HG03066 (cell line): ENCODE measurements around the gene LPA.

Source experiments
- ATAC-seq: cut with Tn5 transposase; IDR thresholded peaks from one replicate; pipeline ENCODE4 v1.9.1; 2021; ENCODE audit warnings: low read depth; ENCODE audit not compliant: unreplicated experiment

Gene LPA

DNA sequence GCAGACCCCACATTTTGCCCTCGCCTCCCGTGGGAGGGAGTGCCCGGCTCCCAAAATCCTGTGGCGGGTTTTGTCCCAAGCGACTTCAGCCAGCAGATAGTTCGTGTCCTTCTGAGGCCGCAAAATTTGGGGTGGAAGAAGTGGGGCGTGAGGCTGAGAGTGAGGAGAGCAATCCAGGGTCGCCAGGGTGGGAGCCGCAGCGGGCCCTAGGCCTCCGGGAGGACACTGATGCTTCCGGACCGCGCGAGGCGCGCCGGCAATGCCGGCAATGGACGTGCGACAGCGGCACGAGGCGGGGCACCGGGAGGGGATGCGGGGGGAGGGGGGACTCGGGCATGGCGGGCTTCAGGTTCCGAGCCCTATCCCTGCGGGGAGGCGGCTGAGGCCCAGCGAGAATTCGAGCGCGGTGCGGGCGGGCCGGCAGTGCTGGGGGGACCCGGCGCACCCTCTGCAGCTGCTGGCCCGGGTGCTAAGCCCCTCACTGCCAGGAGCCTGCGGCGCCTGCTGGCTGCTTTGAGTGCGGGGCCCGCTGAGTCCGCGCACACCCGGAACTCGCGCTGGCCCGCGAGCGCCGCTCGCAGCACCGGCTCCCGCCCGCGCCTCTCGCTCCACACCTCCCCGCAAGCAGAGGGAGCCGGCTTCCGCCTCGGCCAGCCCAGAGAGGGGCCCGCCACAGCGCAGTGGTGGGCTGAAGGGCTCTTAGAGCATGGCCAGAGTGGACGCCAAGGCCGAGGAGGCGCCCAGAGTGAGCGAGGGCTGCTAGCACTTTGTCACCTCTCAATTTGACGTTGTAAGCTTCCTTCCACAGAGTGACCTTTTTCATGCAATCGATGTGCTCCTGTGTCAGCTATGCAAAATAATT, 143.8 kb downstream of the LPA start:
- ATAC-seq = peak; percentile 61

DNA sequence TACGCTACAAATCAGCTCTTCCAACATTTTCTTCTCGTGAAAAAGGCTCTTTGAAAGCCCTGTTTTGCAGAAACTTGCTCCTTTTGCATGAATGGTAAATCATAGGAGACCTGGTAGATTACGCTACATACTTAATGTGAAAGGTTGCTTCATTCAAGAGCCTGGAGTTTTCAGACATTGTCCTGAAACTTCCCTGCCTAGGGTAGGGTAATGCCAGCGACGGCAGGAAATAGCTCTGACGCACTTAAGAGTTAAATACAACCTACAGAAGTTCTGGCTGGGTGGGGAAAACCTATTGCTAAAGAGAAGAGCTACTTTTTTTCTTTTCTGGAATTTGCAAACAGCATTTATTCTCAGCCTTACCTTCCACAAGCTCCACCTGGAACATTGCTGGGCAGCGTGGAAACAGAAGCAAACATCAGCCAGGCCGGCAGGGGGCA, 144.5 kb downstream of the LPA start:
- ATAC-seq = peak; percentile 85

DNA sequence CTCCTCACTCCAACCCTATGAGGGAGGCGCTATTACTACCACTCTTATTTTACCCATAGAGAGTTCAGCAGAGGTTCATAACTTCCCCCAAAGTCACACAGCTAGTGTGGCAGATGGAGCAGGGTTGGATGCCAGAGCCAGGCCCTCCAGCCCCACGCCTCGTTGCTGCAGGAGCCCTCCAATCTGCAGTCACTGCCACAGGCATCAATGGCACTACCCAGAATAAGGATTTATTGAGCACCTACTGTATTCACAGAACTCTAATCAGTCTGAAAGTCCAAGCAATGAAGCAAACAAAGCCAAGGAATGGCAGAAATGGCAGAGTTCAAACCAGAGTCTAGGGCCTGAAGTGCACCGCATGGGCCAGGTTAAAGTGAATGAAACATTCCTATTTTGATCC, 144.9 kb downstream of the LPA start:
- no peak for ATAC-seq

DNA sequence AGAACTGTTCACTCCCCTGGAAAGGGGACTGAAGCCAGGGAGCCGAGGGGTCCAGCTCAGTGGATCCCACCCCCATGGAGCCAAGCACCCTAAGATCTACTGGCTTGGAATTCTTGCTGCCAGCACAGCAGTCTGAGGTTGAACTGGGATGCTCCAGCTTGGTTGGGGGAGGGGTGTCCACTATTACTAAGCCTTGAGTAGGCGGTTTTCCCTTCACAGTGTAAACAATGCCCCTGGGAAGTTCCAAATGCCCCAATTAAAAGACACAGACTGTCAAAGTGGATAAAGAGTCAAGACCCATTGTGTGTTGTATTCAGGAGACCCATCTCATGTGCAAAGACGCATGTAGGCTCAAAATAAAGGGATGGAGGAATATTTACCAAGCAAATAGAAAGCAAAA, 150.2 kb downstream of the LPA start:
- no peak for ATAC-seq

DNA sequence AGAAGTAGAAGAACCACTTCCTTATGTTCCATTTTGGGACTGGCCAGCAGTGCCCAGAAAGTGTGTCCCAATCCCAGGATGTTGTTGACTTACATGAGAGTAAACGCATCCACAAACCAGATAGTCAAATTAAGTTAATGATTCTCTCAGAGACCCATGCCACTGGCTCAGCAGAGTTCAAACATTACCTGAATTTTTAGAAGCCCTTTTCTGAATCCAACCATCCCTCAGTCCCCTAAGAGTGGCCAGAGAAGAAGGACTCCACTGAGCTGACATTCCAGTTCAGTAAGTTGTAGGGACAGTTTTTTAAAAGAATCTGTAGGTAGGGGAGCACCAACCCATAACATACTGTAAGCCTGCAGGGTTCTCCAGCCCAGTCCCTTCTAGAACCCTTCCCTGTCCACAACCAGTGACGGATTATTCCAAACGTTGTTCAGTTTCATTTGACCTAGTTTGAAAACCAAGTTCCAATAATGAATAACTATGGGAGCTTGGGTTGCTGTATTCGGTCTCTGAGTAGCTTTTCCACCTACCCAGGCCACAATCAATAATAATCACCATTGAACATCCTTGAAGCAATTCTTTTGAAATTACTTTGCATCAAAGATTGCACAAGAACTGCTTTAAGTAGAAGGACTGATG, 153.0 kb downstream of the LPA start:
- ATAC-seq = no peak

DNA sequence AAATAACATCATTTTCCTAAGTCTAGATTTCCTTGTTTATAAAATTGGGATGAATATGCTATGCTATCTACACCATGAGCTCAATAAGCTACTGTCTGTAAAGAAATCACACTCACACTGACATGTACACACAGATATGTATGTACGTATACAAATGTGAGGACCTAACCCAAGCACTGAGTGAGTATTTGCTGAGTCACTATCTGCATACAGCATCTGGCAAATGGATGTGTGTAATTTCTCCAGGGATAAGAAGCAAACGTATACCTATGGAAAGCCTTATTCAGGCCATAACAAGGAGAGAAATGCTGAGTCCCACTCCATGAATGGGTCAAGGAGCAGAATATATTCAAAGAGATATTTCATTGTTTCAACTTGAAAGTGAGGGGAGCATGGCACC, 153.9 kb downstream of the LPA start:
- ATAC-seq = no peak

DNA sequence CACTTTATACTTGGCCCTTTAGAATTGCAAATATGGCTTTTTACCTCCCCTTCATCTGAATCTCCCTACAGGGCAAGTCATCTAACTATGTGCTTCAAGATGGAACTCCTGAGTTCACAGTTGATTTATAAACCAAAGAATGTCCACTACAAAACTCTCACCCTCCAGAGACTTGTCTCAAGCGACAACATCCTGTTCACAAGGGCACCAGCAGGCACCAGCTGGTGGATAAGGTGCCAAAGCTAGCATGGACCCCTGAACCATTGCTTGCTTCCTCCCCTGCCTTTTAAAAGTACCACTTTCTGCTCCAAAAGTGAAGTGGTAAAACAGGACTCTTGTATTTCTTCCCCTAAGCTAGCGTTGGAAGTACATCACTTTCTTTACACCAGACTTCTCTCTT, 154.5 kb downstream of the LPA start:
- ATAC-seq = no peak

DNA sequence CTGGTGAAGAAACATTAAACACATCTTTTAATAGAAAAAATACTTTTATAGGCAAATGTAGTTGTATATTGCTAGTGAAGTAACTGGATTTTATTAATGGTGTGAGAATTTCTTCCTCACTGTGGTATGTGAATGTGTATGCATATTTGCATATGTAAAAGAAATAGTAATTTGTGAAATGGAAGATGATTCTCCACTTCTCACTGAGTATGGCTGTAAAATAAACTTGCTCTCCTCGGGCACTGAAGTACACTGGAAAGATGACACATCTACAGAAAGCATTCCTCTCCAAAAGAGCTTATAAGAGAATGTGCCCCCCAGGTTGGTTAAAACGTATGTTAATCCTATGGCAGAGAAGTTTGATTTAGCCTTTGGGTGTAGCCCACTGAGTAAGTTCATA, 155.5 kb downstream of the LPA start:
- no peak for ATAC-seq

DNA sequence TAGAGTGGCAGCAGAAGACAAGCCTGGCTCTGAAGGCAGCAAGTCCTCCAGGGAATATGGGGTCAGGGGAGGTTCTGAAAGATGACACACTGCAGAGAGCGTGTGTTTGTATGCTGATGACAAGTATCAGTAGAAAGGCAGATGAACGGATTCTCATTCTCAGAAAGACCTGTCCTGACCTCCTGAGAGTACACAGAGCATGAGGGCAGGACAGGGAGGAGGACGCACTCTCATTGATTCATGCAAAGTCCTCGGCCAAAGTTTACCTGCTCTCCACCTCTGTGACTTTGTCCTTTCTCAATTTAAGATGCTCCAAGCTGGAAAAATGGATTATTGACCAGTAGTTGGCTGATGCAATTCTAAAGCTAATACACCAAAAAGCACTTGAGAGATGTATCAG, 156.7 kb downstream of the LPA start:
- no peak for ATAC-seq

DNA sequence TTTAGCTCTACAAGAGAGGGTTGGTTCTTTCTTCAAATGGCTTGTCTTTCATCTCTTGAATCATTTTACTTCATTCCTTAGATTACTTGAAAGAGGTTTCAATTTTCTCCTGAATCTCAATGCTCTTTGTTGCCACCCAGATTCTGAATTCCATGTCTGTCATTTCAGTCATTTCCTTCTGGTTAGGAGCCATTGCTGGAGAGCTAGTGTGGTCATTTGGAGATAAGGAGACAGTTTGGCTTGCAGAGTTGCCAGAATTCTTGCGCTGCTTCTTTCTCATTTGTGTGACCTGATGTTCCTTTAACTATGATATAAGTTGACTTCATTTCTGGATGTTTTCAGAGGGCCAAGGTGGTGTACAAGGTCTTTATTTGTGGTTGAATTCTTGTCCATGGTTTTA, 158.1 kb downstream of the LPA start:
- no peak for ATAC-seq

DNA sequence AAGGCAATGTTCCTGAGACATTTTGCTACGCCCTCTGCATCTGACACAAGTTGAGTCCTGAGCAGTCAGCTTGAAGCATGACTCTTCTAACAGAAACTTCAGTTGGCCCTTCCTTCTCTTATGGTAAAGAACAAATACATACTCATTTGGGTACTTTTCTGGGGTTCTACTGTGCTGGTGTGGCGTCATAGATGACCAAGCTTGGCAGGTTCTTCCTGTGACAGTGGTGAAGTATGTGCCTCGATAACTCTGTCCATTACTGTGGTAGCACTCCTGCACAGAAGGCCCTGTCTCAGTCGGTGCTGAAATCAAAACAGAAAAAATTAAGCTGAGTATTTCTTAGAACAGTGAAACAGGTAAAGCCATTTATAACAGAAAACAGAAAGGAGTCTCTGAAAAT, 163.4 kb downstream of the LPA start:
- no peak for ATAC-seq

DNA sequence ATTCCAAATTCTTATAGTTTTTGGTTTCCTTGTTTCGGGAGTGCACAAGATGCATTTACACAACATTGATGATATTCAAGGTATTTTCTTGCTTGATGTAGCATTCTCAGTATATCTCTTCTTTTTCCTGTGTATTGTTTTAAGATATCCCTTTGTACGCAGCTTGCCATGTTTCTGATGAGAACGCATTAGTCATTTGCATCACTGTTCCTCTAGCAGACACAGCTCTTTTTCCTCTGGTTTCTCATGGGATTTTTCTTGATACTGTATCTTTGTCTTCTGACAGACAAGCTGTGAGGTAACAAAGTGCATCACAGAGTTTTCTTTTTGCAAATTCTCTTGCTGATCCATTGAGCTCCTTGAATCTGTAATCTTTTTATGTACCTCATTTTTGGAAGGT, 169.5 kb downstream of the LPA start:
- no peak for ATAC-seq

DNA sequence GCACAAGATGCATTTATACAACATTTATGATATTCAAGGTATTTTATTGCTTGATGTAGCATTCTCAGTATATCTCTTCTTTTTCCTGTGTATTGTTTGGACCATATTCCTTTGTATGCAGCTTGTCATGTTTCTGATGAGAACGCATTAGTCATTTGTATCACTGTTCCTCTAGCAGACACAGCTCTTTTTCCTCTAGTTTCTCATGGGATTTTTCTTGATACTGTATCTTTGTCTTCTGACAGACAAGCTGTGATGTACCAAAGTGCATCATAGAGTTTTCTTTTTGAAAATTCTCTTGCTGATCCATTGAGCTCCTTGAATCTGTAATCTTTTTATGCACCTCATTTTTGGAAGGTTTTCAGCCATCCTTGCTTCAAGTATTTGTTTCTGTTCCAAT, 175.0 kb downstream of the LPA start:
- ATAC-seq = no peak

DNA sequence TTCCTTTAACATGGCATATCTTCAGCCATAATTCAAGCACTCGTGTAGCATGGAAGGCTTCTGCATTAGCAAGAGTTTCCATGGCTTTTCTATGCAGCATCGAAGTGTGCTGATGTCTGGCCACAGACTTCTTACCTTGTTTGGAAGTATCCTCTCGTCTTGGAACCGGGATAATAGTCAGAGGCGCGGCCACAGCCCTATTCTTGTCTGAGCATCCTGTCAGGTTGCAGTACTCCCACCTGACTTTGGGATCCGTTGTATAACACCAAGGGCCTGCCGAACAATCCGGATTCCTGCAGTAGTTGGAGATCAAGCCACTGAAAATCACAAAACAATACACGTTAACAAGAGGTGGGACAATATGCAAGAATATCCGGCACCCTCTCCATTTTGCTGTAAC, 177.0 kb downstream of the LPA start:
- no peak for ATAC-seq
